Tibial nerve (tissue), 4 donors: ENCODE data around the gene NOS1AP.

ENCODE experiments used
- EP300 ChIP-seq, 2 donors: sonication (generic); formaldehyde crosslinking; IDR thresholded peaks; one replicate each; pipeline ENCODE4 v1.6.1; 2017; ENCODE audit warnings: antibody characterized with exemption in 2 of 2, mild to moderate bottlenecking in 1 of 2
- POLR2A ChIP-seq, 2 donors: fragments of 450-650 bp; IDR thresholded peaks; one replicate each; pipeline ENCODE4 v1.6.1; 2017; ENCODE audit warnings: antibody characterized with exemption in 2 of 2, mild to moderate bottlenecking in 2 of 2, moderate library complexity in 2 of 2
- TF ChIP-seq, protein P1 (sequence below), 5 experiments: fragments of 200-600 bp in 3 of 5; fragments of 450-650 bp in 2 of 5; sonication (generic) in 3 of 5; IDR thresholded peaks; one replicate each; pipeline ENCODE4 v1.5.1; 2016 to 2019; ENCODE audit warnings: antibody characterized with exemption in 5 of 5, mild to moderate bottlenecking in 3 of 5, moderate library complexity in 2 of 5

DNA sequence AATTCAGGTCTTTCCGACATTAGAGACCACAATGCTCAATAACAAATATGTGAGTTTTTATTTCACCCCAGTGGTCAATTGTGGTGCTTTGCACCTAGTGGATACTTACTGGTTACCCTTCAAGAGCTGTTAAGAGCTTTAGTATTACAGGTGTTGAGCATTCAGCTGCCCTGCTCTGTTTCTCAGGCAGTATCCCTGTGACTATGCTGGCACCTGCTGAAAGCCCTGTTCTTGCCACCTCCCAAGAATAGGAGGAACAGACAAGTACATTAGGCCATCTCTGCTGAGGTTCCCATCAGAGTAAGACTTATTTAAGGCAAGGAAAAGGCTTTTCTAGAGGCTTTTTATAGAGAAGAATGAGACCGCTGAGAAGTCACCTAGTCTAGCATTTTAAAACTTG lies 60.8 kb downstream of the NOS1AP start:
- TF ChIP-seq, protein P1, sequence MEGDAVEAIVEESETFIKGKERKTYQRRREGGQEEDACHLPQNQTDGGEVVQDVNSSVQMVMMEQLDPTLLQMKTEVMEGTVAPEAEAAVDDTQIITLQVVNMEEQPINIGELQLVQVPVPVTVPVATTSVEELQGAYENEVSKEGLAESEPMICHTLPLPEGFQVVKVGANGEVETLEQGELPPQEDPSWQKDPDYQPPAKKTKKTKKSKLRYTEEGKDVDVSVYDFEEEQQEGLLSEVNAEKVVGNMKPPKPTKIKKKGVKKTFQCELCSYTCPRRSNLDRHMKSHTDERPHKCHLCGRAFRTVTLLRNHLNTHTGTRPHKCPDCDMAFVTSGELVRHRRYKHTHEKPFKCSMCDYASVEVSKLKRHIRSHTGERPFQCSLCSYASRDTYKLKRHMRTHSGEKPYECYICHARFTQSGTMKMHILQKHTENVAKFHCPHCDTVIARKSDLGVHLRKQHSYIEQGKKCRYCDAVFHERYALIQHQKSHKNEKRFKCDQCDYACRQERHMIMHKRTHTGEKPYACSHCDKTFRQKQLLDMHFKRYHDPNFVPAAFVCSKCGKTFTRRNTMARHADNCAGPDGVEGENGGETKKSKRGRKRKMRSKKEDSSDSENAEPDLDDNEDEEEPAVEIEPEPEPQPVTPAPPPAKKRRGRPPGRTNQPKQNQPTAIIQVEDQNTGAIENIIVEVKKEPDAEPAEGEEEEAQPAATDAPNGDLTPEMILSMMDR (IDR thresholded peaks at IDR 0.05), result no peak
- TF ChIP-seq POLR2A (IDR thresholded peaks at IDR 0.05), result no peak
- TF ChIP-seq EP300 (IDR thresholded peaks at IDR 0.05), result no peak
